Thyroid gland (tissue), 4 donors: ENCODE results near the gene THRSP.

Source experiments
- POLR2A ChIP-seq, 2 donors: fragments of 450-650 bp; IDR thresholded peaks; one replicate each; pipeline ENCODE4 v1.6.1; 2017; ENCODE audit warnings: antibody characterized with exemption in 2 of 2, mild to moderate bottlenecking in 2 of 2, moderate library complexity in 1 of 2
- TF ChIP-seq, protein P1 (sequence below), 6 experiments: fragments of 200-600 bp in 3 of 6; fragments of 450-650 bp in 3 of 6; sonication (generic) in 3 of 6; IDR thresholded peaks; one replicate each; pipeline ENCODE4 v1.5.1; 2016 to 2019; ENCODE audit warnings: antibody characterized with exemption in 6 of 6, mild to moderate bottlenecking in 2 of 6, inconsistent platforms in 1 of 6, moderate library complexity in 1 of 6

DNA sequence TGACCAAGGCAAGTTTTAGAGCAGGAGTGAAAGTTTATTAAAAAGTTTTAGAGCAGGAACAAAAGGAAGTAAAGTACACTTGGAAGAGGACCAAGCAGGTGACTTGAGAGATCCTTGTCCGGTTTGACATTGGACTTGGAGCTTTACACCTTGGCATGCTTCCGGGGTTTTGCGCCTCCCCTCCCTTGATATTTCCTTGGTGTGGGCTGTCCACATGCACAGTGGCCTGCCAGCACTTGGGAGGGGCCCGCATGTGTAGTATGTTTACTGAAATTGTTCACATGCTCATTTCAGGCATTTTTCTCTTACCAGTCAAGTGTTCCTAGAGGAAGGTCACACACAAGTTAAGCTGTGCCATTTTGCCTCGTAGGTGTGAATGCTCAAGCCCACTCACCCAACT, 19.0 kb upstream of the THRSP start:
- TF ChIP-seq, protein P1, sequence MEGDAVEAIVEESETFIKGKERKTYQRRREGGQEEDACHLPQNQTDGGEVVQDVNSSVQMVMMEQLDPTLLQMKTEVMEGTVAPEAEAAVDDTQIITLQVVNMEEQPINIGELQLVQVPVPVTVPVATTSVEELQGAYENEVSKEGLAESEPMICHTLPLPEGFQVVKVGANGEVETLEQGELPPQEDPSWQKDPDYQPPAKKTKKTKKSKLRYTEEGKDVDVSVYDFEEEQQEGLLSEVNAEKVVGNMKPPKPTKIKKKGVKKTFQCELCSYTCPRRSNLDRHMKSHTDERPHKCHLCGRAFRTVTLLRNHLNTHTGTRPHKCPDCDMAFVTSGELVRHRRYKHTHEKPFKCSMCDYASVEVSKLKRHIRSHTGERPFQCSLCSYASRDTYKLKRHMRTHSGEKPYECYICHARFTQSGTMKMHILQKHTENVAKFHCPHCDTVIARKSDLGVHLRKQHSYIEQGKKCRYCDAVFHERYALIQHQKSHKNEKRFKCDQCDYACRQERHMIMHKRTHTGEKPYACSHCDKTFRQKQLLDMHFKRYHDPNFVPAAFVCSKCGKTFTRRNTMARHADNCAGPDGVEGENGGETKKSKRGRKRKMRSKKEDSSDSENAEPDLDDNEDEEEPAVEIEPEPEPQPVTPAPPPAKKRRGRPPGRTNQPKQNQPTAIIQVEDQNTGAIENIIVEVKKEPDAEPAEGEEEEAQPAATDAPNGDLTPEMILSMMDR (IDR thresholded peaks at IDR 0.05) = no peak
- TF ChIP-seq POLR2A (IDR thresholded peaks at IDR 0.05) = no peak
